ENCODE data around the gene TXNDC17.
"Not testable (repeated sequence)": the region's sequence is repeated elsewhere in the genome, so short reads cannot be mapped to it uniquely, and the experiment has no call there.

The TXNDC17 gene

DNA sequence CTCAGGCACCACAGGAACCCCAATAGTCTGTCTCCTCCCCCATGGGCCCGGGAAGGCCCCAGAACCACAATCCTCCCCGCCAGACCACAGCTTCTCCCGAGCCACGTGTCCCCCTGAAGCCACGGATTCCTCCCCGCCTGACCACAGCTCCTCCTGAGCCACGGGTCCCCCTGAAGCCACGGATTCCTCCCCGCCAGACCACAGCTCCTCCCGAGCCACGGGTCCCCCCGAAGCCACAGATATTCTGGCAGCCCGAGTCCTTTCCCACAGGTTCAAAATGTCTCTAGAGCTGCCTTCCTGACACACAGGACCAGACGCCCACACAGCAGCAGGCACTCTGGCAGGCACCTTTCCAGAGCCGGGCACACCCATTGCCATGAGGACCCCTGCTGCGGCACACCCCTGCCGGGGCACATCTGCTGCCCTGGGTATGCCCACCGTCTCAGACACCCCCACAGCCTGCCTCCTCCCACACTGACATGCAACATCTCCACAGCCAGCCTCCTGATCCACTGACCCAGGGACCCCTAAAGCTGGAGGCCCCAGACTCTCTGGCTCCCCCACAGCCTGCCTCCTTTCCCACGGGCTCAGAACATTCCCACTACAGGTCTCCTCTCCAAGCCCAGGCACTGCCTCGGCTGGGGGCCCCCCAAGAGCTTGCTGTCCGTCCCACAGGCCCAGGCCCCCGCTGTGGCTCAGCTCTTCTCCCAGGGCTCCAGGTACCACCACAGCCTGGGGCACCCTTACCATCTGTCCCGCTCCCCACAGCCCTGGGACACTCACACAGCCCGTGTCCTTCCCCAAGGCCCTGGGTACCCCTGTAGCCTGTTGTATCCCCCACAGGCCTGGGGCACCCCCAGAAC, 2.6 kb upstream of the TXNDC17 start:
- DNase-seq, result no peak

DNA sequence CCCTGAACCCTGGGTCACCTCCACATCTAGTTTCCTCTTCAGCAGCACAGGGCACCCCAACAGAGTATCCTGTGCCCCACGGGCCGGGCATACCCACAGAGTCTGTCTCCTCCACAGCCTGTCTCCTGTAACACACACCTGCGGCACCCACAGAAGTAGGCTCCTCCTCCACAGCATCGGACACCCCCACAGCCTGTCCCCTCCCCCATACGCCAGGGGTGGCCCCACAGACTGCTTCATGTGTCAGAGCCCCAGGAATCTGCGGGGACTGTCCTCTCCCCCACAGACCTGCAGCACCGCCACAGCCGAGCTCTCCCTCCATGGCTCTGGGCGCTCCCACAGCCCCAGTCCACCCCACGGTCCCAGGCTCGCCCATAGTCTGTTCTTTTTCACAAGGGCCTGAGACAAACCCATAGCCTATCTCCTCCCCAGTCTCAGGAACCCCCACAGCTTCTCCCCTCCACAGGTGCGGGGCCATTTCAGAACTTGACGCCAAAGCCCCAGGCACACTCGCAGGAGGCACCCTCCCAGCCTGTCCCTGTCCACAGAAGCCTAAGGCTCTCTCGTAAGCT, 1.8 kb upstream of the TXNDC17 start:
- no peak for DNase-seq

DNA sequence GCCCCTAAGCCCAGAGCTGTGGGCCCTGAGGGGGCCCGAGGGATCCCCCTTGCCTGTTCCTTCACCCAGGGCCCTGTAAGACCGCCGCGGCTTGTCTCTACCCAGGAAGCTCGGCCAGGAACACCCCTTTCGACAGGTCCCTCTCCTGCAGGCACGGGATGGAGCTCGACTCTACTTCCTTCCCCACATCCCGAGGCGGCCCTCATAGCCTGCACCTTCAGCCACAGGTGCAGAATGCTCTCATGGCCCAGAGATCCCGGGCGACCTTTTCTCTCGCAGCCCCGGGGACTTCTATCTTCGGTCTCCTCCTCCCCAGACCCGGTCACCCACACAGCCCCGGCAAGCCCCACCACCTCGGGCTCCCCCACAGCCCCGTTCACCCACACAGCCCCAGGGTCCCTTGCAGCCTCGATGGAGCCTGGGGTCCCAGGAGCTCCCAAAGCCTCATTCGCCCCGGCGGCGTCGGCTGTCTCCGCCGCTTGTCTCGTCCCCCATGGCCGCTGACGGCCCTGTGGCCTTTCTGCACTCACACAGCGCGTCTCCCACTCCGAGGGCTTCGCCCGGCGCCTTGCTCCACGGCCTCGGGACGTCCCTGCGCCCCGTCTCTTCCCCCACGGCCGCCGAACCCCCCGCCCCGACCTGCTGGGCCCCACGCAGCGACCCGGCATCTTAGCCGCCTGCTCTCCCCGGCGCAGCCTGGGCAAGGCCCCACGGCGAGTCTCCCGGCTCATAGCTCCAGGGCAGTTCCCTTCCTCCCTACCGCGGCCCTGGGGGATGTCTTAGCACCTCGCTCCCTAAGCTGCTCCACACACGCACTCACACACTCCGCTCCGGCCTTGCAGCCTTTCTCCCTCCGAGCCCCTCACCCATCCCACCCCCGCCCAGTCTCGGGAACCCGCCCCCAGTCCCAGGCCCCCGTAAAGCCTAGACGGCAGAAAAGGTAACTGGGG, 999 bp upstream of the TXNDC17 start:
- DNase-seq, result no peak

DNA sequence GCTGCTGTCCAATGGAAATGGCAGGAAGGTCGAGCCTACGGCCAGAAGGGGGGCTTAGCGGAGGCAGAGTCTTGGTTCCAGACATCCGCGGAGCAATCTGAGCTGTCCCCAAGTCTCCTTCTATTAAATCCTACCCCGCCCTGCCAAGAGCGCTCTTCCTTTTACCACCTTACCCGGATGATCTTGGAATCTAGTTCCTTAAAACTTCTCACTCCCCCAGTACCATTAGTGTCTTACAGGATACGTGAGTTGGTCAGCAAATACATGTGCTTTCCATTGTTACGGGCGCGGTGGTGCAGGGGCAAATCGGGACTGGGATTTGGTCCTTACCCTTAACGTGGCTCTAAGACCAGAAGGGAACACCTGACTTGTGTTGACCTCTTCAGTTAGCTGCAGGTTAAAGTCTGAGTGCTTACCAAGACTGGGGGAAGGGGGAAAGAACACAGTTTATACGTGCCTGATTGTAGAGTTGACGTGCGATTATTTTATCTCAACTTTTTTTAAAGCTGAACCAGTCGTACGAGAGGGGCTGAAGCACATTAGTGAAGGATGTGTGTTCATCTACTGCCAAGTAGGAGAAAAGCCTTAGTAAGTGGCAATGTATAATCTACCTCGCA, 495 bp downstream of the TXNDC17 start:
- peak; percentile 66 for DNase-seq

DNA sequence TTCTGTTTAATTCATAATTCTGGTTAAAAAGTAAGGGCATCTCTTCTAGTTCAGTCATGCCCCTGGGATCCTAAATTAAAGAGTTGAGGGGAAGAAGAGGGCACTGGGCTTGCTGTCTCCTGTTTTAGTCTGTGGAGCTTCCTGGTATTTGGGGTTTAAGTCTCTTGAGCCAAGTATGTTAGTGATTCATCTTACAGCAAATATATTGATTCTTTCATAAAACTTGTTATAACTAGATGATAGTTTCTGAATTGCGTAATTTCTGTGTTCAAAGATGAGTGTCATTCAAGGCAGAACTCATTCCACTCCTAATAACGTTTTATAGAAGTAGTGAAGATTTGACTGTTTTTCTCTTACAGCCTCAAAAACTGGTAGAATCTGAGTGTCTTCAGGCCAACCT, 1.7 kb downstream of the TXNDC17 start:
- DNase-seq, result no peak

DNA sequence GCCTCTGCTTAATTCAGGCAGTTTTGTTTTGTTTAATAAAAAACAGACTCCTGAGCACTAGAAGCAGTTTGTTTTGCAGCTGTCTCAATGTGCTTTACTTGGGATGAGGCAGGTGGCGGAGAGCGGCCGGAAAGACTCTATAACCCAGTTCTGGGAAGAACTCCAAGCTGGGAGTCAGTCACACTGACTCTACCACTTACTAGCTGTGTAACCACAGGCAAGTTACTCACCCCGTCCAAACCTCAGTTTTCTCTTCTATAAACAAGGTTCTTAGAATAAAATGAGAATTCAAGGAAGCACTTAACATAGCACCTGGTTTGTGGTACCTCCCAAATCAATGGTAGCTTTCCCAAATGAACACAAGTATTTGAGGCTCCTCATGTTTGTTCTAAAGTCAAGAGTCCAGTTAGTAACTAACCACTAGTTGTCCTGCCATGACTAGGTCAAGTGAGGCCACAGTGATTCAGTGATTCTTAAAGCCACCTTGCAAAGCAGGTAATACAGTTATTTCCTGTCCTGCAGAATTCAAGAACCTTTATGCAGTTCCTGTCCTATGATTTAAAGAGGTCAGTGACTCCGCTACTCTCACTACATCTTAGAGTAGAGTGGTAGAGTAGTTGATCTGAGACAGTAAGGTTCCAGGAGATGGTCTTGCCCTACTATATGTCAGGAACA, 2.7 kb downstream of the TXNDC17 start:
- DNase-seq, result no peak

DNA sequence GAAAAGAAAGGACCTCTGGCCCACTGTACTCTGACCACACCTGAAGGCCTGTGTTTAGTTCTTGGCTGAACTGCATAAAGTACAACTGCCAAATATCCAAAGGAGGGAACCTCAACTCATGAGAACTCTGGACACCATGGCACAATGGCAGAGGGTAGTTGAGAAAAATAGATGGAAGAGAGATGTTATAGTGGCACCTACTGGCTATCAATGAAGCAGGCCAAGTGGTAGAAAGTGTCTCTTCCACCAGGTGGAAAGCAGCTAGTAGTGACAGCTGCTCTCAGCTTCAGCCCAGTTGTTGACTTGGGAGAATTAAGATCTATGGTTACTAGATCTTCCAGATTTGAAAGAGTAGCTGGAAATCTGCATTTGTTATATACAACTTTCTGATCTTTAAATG, 7.3 kb downstream of the TXNDC17 start:
- DNase-seq, result no peak

DNA sequence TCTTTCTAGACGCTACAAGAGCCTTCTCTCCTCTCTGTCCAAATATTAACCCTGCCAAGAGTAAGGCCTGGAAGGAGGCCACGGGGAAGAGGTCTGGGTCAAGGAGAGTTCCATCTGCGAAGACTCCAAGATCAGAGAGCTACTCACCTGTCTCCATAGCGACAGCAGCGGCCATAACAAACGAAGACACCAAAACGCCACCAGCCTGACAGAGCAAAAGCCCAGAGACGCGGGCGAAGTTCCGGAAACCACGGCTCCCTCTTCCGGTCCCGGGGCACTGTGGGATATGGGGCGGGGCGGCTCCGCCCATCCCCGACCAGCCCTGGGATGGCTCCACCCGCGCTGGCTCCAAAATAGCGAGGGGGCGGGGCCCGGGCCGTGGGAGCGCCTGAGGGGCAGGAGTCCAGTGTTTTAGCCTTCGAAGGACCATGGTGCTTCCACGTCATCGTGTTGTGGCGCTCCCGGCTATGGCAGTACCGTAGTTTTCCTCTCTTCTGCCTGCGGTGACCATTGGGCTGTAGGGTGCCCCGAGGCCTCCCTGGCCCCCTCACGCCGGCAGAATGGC, 10.6 kb downstream of the TXNDC17 start, which contains the start of the genes C17orf100 and MED31:
Gene C17orf100, plus strand, starts transcription at position 409 of the 565 bp plus-strand sequence. Its CDS starts 152 bp downstream, at position 561.
Gene MED31, minus strand, starts transcription at position 252 of the 565 bp plus-strand sequence. Its CDS starts 77 bp downstream, at position 175.
- DNase-seq, result peak; percentile 97

DNA sequence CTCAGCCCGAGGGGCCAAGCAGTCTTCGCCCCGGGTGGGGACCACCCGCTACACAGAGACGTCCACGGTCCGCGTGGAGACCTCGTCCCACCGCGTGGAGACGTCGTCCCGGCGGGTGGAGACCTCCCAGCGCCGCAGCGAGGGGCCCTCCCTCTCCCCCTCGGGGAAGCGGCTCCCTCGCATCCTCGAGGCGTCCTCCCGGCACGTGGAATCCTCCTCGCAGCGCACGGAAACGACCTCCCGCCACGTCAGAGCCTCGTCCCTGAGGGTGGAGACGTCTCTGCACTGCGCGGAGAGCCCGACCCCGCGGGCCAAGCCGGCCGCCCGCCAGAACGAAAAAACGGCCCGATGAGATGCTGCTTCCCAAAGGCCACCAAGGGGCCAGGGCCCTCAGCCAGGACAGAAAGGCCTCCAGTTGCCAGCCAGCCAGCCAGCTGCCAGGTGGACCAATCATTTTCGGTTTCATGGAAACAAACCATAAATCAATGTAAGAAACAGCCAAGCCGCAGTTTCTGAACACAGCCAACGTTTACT, 11.1 kb downstream of the TXNDC17 start:
- no peak for DNase-seq

DNA sequence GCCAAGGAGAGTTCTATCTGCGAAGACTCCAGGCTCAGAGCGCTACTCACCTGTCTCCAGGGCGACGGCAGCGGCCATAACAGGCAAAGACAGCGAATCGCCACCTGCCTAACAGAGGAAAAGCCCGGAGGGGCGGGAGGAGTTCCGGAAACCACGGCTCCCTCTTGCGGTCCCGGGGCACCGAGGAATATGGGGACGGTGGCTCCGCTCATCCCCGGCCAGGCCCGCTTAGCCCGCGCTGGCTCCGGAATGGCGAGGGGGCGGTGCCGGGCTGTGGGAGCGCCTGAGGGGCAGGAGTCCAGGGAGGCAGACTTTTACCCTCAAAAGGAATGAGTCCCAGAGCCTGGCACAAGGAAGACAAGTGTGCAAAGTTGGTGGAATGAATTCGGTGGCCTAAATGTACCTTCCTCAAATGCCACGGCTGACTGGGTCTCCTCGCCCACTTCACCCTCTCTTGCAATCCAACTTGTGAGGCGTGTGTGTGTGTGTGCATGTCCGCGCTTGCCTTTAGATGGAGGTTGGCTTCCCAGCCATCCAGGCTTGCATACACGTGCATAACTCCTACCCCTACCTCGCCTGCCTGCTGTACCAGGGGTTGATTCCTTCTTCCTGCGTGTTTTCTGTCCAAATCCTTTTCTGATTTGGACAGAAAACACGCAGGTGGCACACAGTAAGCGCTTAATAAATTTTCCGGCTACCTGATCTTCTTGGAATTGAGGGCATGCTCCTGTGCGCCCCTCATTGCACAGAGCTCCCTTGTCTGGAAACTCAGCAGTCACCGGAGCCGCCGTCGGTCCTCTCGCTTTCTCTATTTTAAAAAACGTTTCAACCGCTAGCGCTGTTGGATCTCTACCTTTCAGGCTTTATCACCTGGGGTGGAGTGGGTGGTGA, 14.2 kb downstream of the TXNDC17 start:
- DNase-seq, result no peak

DNA sequence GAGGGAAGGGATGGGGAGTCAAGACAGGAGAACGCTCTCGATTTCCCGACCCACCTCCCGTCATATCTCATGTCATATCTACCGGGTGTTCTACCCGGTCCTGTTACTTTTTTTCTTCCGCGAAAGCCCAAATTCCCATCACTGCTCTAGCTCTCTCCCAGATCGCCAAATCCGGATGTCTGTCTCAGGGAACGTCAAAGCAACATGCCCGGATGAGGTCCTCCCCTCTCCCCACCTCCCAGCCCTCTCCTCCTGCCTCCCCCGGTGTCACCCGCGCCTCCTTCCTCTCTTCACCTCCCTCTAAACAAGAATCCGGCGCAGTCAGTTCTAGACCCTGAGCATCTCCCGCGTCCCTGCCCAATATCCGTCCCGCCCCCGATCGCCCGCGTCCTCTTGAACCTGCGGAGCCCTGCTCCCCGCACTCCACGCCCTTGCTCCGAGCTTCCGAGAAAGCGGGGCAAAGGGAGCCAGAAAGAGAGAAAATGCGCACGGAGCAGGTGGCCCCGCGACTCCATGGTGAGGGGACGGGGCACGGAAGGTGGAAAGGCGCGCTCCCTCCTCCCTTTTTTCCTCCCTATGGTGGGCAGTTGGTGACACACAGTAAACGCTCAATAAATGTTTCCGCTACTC, 15.0 kb downstream of the TXNDC17 start:
- DNase-seq, result not testable (repeated sequence)

DNA sequence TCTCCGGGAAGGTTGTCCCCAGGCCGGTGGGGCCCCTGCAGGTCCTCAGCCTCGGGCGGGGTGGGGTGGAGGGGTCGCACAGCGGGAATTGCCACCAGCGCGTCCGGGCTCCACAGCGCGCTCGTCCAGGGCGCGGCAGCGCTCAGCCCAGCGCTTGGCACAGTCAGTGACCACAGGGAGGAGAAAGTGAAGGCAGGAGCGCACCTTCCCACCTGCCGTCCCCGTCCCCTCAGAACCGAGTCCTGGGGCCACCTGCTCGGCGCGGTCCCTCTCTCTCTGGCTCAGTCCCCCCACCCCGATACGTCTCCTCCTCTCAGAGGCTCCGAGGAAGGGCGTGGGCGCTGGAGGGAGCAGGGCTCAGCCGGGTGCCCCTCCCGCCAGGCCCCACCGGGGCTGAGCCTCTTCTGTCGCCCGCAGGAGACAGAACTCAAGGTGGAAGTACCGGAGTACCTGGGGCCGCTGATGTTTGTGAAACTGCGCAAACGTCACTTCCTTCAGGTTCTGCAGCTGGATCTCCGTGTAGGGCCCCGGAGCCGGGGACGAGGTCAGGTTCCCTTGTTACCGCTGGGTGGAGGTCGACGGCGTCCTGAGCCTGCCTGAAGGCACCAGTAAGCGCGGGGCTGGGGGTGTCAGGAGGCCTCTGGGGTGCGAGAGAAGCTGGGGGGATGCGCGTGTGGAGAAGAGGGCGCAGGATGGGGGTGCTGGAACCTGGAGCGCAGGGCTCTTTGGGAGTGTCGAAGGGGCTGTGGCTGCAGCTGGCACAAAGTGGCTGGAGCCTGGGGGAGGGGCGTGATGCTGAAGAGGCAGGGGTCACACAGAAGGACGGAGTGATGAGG, 16.2 kb downstream of the TXNDC17 start:
- DNase-seq, result peak; percentile 81

DNA sequence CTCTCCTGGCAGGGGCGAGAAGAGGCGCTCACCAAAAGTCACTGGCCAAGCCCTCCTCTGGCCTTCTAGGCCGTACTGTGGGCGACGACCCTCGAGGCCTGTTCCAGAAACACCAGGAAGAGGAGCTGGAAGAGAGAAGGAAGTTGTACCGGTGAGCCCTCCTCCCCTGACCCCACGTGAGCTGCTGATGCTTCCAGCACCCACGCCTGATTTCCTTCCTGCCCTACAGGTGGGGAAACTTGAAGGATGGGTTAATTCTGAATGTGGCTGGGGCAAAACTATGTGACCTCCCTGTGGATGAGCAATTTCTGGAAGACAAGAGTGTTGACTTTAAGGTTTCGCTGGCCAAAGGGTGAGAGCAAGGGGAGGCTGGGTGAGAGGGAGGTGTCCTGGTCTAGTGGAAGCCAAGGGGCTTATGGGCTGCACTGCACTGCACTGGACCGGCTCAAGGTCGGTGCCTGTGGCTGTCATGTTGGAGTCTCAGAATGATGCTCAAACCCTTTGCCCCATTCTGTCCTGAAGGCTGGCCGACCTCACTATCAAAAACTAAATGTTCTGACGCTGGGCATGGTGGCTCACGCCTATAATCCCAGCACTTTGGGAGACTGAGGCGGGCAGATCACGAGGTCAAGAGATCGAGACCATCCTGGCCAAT, 16.9 kb downstream of the TXNDC17 start:
- DNase-seq, result no peak

DNA sequence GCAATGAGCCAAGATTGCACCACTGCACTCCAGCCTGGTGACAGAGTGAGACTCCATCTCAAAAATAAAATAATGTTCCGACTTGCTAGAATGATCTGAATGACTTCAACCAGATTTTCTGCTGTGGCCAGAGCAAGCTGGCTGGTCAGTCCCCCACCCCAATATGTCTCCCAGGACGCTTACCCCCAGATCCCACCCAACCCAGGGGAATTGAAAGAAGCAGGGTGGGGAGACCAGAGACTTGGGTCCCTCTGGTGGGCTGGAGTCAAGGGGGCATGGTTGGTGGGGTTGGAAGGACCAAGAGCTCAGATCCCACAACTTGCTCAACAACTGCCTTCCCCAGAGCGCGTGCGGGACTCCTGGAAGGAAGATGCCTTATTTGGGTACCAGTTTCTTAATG, 17.6 kb downstream of the TXNDC17 start:
- not testable (repeated sequence) for DNase-seq

DNA sequence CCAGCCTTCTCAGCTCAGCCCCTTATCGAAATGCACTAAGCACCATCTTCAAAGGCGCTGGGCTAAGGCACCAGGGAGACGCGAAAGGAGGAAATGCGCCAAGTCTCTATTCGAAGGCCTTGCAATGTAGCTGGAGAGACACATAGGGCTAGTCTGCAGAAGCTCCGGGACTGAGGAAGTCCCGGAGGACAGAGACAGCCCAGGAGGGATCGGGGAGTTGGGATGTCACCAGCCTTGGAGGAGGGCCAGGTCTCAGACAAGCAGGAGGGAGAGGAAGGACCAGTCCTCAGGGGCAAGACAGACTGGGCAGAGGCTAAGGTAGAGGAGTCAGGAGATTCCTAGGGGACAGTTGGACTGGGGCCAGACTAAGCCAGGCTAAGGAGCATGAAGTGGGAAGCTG, 19.2 kb downstream of the TXNDC17 start:
- peak; percentile 52 for DNase-seq

DNA sequence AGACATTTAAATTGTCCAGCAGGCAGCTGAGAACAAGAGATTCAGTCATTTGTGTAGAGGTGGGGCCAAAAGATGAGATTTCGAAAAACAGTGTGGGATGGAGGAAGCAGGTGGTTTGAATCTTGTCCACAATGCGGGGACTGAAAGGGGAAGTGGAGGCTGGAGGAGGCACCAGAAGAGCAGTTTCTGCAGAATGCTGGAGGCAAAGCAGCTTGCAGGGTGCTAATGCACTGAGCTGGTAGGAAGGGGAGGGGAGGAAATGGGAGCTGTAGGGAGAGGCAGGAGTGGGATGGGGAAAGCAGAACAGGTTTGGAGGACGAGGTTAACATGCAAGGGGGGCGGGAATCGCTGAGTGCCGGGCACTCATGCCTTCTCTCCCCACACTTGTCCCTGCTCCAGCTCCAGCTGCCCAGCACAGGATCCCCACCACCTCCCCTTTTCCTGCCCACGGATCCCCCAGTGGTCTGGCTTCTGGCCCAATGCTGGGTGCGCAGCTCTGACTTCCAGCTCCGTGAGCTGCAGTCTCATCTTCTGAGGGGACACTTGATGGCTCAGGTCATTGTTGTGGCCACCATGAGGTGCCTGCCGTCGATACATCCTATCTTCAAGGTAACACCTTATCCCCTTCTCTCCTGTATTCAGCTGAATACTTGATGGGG, 20.1 kb downstream of the TXNDC17 start:
- no peak for DNase-seq

DNA sequence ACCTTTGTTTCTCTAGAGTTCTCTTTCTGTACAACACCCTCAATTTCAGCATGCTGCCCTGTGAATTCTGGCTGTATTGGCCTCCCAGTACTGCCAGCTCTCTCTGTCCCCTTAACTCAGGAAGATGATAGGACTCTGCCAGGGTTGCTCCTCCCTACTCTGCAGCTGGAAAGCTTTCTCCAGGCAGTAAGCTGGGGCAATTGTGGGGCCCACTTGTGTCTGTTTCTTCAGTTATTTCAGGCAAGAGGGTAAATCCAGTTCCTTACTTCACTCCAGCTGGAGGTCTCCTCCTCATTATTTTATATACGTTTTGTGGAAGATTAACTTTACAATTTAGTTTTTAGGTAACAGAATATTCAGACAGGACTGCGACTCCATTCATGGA, 20.6 kb downstream of the TXNDC17 start:
- peak; percentile 42 for DNase-seq

DNA sequence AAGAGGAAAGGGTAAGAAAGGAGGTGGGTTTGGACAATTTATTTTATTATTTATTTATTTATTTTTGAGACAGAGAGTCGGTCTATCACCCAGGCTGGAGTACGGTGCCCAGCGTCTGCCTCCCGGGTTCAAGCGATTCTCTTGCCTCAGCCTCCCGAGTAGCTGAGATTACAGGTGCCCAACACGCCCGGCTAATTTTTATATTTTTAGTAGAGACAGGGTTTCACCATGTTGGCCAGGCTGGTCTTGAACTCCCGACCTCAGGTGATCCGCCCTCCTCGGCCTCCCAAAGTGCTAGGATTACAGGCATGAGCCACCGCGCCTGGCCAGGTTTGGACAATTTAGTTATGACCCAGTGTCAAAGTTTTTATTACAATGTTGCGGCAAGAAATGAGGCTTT, 22.3 kb downstream of the TXNDC17 start:
- DNase-seq, result not testable (repeated sequence)

Data from activated CD8-positive, alpha-beta memory T cell treated with anti-CD3 and anti-CD28 coated beads for 24 hours (primary cell).